Measurements from ENCODE around the gene TYW1.
"Not testable (repeated sequence)": the region's sequence is repeated elsewhere in the genome, so short reads cannot be mapped to it uniquely, and the experiment has no call there.

- TF ChIP-seq CTCF, EZH2, EZH2phosphoT487 (IDR thresholded peaks at IDR 0.05): not testable (repeated sequence)
These were observed 7.1 kb upstream of the TYW1 start for GRCh38 chr7:66989552-66989951.

Measured in neural progenitor cell (in vitro differentiated cells).